GM10847 (cell line): Measurements from ENCODE around the gene ME2.

Experiments
- POLR2A ChIP-seq: IDR thresholded peaks from 2 replicates; pipeline ENCODE4 v1.6.1; 2011; ENCODE audit not compliant: insufficient read length; ENCODE audit errors: extremely low read depth

The ME2 gene

DNA sequence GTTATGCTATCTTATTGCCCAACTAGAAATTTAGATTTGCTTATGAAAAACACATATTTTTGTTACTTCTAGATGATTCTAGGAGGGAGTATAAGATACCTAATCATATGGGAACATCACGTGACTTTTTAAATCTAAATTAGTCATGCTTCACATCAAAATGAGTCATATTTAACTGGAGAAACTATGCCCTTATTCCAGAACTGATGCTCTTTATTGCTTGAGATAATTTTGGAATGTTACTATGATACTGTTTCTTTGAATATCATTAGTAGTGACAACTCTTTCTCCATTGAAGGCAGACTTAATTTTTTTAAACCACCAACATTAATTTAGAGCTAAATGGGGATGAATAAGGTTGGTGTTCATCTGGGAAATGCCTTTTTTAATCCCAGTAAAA, 69.0 kb downstream of the ME2 start:
- TF ChIP-seq POLR2A = no peak

DNA sequence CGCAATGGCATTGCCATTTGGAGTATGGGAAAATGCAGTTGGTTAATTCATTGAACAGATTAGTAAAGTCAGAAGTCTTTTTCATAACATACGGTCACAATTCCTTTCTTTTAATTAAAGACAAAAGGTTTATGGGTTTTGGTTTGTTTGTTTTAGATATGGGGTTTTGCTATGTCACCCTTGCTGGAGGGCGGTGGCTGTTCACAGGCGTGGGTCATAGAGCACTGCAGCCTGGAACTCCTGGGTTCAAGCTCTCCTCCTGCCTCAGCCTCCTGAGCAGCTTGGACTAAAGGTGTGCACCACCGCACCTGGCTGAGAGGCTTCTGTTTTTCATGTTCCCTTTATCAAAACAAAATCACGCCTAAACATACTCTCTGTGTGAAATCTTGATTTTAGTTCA, 70.3 kb downstream of the ME2 start:
- no peak for TF ChIP-seq POLR2A

DNA sequence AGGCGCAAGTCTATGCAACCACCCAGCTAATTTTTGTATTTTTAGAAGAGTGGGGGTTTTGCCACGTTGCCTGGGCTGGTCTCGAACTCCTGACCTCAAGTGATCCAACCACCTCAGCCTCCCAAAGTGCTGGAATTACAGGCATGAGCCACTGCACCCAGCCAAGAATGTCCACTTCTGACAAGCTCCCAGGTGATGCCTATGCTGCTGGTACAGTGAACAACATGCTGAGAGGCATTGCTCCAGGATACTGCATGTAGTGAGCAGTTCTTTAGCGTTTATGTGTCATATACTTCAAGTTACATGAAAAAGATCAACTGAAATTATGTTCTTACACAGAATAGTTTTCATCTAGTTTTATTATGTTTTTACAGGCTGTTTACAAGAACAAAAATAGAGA, 71.7 kb downstream of the ME2 start:
- no peak for TF ChIP-seq POLR2A

DNA sequence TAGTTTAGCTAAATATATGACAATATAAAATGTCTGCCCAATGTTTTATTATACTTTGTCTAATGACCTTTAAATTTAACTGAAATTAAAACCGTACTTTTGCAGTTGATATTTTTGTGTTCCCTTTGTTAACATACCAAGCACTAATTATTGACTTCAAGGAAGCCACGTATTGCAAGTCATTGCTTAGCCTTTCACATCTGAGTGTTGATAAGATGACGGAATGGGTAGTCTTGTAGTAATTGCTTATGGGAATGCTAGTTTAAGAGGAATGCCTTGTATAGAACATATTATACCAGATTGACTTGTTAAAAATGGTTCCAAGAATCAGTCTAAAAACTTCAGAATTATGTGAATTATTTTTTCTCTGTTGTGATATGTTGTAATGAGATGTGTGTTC, 74.9 kb downstream of the ME2 start:
- no peak for TF ChIP-seq POLR2A

DNA sequence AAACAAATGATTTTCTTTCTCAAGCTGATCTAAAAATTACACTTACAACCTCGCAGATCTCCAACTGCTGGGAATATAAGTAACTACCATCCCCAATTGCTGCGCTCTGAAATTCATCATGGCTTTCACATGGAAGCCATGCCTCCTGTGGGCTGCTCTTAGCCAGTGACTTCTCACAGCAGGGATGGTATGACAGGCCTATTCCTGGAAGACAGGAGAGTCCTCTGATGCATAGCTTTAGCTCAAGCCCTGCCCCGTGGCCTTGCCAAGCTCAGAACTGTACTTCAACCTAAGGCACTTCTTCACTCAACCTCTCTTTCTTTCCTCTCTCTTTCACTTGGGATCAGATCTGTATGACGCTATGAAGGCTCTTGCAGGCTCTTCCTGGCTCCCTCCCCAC, 76.3 kb downstream of the ME2 start:
- TF ChIP-seq POLR2A = no peak

DNA sequence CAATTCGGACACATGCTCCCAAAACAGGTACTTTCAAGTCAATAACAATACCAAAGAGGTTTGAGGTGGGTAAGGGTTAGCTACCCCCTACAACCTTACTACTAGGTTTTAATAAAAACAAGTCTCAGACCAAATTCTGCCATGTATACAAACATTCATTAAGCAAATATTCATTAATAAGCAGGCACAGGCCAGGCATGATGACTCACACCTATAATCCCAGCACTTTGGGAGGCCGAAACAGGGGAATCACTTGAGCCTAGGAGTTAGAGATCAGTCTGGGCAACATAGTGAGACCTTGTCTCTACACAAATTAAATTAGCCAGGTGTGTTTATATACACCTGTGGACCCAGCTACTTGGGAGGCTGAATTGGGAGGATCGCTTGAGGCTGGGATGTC, 77.2 kb downstream of the ME2 start:
- no peak for TF ChIP-seq POLR2A

DNA sequence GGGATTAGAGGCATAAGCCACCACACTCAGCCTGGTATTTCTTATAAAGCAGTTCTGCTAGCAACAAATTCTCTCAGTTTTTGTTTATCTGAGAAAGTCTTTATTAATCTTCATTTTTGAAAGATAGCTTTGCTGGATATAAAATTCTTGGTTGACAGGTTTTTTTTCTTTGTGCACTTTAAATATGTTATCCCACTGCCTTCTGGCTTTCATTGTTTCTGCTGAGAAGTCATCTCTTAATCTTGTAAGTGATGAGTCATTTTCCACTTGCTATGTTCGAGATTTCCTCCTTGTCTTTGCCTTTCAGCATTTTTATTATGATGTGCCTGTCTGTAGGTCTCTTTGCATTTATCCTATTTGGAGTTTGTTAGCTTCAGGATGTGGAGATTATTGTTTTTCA, 83.1 kb downstream of the ME2 start:
- TF ChIP-seq POLR2A = no peak

DNA sequence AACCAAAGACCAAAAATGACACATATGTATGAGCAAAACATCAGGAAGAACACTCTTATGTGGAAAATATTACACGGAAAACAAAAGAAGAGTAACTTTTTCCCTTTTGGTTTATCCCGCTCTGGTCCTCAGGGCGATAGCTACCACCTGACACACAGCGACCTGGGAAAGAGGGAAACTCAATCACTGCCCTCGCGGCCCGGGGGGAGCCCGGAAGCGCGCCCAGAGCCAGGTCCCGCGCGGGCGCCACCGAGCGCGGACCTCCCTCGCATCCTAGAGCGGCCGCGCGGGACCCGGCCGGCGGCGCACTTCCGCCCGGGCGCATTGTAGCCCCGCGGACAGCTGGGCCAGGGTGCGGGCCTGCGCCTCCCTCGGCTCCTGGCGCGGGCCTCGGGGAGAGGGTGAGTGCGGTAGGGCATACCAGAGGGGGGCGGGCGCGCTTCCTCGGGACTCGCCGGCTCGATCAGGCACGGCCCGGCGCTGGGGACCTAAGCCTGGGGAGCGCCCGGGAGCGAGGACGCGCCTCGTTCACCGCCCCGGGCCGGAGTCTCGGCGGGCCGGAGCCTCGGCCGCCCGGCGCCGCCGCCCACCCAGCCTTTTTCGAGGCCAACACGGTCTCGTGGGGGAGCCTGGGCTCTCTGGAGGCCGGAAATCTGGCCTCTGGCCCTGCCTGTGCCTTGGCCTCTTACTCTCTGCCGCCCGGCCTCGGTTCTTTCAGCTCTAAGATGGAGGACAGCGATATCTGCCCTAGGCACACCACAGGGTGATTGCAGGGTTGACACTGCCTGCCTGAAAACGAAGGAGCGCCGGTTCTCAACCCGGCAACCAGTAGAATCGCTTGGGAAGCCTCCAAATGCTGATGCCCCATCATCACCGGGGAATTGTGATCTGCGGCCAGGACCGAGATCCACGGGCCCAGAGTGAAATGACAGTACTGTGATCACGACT, 89.1 kb downstream of the ME2 start, which contains the start of gene ELAC1:
Gene ELAC1 (plus strand): TSS at position 327 of the 948 bp plus-strand sequence. CDS start 6,365 bp downstream, outside the sequence.
- peak; percentile 96 for TF ChIP-seq POLR2A

DNA sequence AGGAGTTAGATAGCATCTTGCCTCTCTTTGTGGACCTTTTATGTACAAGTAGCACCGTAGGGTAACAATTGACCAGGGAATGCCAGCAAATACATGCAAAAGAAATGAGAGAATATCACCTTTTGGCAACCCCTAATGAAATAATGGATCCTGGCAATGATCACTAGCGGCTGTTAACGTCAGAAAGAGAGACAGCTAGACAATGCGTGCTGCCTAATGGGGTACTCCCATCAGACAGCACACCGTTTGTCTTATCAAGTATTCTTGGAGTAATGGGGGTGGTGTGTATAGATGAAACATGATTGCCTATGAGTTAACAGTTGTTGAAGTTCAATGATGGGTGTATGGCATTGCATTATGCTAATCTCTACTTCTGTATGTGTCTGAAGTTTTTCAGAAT, 90.5 kb downstream of the ME2 start:
- TF ChIP-seq POLR2A = no peak

DNA sequence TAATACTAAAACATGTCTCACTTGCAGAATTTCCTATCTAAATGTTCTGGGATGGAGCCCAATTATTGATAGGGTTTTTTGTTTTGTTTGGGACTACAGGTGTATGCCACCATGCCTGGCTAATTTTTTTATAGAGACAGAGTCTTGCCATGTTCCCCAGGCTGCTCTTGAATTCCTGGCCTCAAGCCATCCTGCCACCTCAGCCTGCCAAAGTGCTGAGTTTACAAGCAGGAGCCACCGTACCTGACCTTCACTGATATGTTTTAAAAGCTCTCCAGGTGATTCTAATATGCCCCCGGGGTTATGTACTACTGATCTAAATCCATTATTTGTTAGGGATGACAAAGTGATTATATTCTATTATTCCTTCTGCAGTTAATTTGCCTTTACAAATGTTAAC, 91.1 kb downstream of the ME2 start:
- TF ChIP-seq POLR2A = no peak

DNA sequence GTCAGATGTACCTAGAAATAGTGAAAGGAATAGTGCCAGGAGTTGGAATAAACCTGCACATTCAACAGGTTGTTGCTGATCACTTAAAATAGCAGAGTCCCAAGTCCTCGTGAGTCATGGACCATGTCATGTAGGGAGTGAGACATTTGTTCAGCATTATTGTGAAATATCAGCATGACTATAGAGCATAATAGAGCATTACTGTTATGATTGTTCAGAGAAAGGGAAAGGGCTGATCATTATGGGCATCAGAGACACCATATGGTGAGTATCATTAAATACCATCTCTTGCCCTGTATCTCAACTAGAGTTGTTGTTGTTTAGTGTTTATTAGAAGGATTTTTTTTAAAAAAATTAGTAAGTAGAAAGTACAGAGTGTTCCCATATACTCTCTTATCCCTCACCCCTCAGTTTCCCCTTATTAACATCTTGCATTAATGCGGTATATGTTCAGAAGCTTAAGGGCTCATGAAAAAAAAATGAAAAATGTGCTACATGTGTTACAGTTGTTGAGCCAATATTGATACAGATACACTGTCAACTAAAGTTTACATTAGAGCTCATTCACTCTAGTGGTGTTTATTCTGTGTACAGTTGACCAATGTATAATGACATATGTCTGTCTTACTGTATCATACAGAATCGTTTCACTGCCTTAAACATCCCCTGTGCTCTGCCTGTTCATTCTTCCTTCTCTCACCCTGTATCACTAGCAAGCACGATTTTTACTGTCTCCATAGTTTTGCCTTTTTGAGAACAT, 94.6 kb downstream of the ME2 start:
- no peak for TF ChIP-seq POLR2A

DNA sequence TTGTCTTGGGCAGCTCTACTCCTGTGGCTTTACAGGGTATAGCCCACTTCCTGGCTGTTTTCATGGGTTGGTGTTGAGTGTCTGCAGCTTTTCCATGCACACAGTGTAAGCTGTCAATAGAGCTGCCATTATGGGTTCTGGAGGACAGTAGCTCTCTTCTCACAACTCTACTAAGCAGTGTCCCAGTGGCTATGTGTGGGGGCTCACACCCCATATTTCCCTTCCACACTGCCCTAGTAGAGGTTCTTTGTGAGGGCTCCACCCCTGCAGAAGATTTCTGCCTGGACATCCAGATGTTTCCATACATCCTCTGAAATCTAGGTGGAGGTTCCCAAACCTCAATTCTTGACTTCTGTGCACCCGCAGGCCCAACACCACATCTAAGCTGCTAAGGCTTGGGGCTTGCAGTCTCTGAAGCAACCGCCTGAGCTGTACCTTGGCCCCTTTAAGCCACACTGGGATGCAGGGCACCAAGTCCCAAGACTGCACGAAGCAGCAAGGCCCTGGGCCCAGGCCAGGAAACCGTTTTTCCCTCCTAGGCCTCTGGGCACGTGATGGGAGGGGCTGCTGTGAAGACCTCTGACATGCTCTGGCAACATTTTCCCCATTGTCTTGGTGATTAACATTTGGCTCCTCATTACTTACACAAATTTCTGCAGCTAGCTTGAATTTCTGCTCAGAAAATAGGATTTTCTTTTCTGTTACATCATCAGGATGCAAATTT, 98.3 kb downstream of the ME2 start:
- no peak for TF ChIP-seq POLR2A

DNA sequence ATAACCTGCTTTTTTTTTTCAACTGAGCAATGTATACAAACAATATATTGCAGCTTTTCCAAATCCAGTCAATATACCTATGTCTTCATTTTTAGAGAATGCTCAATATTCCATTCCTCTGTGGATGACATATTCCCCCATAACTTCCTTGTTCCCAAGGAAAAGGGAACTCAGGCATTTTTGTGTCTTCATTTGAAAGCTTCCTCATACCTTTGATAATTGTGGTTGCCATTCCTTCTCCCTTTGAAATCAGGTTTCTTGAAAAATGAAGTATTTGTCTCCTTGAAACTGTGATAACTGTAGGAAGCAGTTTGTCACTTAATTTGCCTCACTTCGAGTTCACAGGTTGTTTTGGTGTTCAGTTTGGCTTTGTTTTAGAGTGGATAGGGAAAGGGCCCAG, 102.5 kb downstream of the ME2 start:
- TF ChIP-seq POLR2A = no peak

DNA sequence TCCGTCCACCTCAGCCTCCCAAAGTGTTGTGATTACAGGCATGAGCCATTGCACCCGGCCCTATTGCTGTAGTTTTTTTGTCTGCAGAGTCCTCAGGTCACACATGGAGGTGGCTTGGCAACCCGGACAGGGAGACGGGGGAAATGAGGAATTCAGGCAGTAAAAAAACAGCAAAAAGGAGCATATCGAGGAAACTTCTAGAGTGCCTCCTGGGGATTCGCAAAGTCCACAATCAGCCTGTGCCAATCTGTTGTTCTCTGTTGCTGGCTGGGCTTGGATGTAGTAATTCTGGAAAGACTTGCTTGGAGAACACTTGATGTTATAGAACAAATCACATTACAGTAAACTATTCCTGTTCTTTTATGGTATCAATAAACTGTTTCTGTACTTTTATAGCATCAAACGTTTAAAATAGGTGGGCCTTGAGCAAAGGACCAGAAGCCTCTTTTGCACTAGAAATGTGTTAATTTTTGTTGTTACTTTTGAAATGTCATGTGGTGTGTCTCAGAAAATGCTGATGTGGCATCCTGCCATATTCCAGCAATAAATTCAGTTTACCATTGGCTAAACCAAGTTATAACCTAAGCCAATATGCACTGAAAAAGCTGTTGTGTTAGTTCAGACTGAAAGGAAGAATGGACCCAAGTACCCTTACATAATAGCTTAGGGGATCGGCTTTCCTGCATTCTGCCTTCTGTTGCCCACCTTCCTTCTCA, 103.3 kb downstream of the ME2 start:
- TF ChIP-seq POLR2A = no peak

DNA sequence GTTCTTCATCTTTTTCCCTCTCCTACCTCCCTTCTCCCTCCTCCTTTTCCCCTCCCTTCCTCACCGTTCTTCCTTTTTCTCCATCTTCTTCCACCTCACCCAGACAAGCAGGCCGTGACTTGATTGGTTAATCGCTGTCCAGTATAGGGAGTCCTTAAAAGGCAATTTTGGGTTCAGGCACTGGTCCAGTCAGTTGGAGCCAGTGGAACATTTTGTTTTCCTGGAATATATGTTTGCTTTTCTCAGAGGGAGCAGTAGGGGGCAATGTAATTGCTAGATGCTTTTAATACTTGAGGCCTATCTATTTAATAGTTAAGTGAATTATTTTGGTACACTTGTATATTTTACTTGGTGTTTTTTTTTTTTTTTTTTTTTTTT, 103.9 kb downstream of the ME2 start:
- TF ChIP-seq POLR2A = no peak
